Nephron progenitor cell (in vitro differentiated cells): ENCODE results near the gene HOXA1.
A peak's percentile ranks its signal among the peaks of the same experiment; 100 is the strongest.

Experiments used
- DNase-seq: peaks from one replicate; pipeline ENCODE4 v3.0.0; 2021
- H3K27ac Mint-ChIP-seq: 2 replicates; pipeline ENCODE4 v1.8.0; 2021; ENCODE audit warnings: mild to moderate bottlenecking, moderate library complexity, mixed read lengths
- H3K27me3 Mint-ChIP-seq: 2 replicates; pipeline ENCODE4 v1.8.0; 2021; ENCODE audit warnings: mild to moderate bottlenecking, low read depth, mixed read lengths; ENCODE audit not compliant: poor library complexity
- H3K36me3 Mint-ChIP-seq: 2 replicates; pipeline ENCODE4 v1.8.0; 2021; ENCODE audit warnings: low read depth, mixed read lengths
- H3K4me1 Mint-ChIP-seq: 2 replicates; pipeline ENCODE4 v1.8.0; 2021; ENCODE audit warnings: mixed read lengths
- H3K4me3 Mint-ChIP-seq: 2 replicates; pipeline ENCODE4 v1.8.0; 2021; ENCODE audit warnings: mild to moderate bottlenecking, moderate library complexity, mixed read lengths
- H3K9me3 Mint-ChIP-seq: 2 replicates; pipeline ENCODE4 v1.8.0; 2021; ENCODE audit warnings: mild to moderate bottlenecking, moderate library complexity, mixed read lengths
- TF ChIP-seq, protein P1 (sequence below): fragments of 200-600 bp; sonication (generic); IDR thresholded peaks from 2 replicates; pipeline ENCODE4 v1.5.0; 2021; ENCODE audit warnings: antibody characterized with exemption

HOXA1 gene

DNA sequence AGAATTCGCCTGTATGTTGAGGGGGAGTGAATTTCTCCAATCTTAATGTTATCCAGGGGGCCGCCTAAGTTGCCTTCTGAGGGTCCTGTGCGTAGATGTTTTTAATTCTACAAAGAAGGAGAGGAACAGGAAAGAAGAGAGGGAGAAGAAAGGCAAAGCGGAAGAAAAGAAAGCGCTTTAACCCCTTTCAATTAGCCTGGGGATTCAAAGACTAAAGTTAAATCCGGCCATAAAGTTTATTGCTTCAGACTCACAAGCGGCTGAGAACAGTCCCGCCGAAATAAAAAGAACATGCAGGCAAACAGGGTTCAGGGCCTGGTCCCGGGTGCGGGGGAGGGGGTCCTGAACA is 43.2 kb upstream of the HOXA1 start:
- Mint-ChIP-seq H3K9me3 (no peaks in the 10 kb centered on the region), H3K36me3 (peaks cover 76% of the 10 kb centered on the region), H3K4me3 (peak overlapping the region; percentile 97), H3K27ac (peak overlapping the region; percentile 76), H3K27me3 (peaks cover 13% of the 10 kb centered on the region), H3K4me1 (peaks cover 71% of the 10 kb centered on the region)
- DNase-seq = no peak
- TF ChIP-seq, protein P1, sequence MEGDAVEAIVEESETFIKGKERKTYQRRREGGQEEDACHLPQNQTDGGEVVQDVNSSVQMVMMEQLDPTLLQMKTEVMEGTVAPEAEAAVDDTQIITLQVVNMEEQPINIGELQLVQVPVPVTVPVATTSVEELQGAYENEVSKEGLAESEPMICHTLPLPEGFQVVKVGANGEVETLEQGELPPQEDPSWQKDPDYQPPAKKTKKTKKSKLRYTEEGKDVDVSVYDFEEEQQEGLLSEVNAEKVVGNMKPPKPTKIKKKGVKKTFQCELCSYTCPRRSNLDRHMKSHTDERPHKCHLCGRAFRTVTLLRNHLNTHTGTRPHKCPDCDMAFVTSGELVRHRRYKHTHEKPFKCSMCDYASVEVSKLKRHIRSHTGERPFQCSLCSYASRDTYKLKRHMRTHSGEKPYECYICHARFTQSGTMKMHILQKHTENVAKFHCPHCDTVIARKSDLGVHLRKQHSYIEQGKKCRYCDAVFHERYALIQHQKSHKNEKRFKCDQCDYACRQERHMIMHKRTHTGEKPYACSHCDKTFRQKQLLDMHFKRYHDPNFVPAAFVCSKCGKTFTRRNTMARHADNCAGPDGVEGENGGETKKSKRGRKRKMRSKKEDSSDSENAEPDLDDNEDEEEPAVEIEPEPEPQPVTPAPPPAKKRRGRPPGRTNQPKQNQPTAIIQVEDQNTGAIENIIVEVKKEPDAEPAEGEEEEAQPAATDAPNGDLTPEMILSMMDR = no peak

DNA sequence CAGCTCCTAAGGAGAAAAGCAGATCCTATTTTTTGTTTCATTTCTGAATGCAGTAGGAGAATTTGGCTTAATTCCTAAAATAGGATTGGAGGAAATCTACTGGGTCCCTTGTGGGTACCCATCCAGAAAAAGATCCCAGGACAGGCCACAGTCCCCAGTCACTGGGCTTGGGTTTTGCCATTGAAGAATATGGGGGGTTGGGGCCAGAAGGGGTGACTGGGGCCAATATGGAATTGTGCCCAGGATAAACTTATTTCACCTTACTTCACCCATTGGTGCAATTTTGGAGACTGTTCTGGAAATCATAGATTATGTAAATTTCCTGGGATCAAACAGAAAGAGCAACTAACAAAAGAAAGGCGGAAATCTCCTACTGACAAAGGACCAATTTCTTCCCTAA is 42.7 kb upstream of the HOXA1 start:
- H3K27me3 Mint-ChIP-seq = peaks cover 11% of the 10 kb centered on the region
- peaks cover 74% of the 10 kb centered on the region for H3K4me1 Mint-ChIP-seq
- peak overlapping the region; percentile 76 for H3K27ac Mint-ChIP-seq
- no peak for DNase-seq
- TF ChIP-seq, protein P1 = no peak
- H3K9me3 Mint-ChIP-seq = no peaks in the 10 kb centered on the region
- peak overlapping the region; percentile 97 for H3K4me3 Mint-ChIP-seq
- H3K36me3 Mint-ChIP-seq = peaks cover 74% of the 10 kb centered on the region

DNA sequence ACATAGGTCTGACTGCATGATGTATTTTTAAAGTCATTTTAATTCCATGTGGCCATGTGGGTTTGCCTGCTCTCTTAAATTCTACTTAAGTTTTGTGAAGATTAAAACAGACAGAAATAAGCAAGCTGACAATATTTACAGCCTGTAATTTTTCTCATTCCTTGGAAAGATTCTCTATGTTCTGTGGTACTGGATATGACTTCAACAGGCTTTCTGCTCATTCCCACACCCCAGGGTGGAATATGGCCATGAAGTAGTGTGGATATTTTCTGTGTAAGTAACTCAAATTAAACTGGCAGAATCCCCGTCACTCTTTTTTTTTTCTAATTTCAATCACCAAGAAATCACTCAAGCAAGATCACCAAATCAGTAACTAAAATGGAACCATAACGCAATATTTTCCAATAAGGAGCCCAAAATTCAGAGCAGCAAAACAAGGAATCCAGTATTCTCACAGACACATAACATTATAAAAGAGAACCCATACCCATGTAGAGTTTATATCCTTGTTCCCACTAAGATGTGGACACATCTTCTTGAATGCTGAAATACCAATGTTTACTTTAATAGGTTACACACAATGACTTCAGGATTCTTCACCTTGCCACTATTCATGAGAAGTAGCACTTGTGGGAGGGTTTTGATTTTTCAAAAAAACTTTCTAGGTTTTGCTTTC is 42.0 kb upstream of the HOXA1 start:
- peaks cover 80% of the 10 kb centered on the region for H3K4me1 Mint-ChIP-seq
- peaks cover 10% of the 10 kb centered on the region for H3K27me3 Mint-ChIP-seq
- peaks cover 68% of the 10 kb centered on the region for H3K36me3 Mint-ChIP-seq
- H3K27ac Mint-ChIP-seq = peak overlapping the region; percentile 76
- TF ChIP-seq, protein P1 = no peak
- no peaks in the 10 kb centered on the region for H3K9me3 Mint-ChIP-seq
- DNase-seq = no peak
- H3K4me3 Mint-ChIP-seq = peak overlapping the region; percentile 97

DNA sequence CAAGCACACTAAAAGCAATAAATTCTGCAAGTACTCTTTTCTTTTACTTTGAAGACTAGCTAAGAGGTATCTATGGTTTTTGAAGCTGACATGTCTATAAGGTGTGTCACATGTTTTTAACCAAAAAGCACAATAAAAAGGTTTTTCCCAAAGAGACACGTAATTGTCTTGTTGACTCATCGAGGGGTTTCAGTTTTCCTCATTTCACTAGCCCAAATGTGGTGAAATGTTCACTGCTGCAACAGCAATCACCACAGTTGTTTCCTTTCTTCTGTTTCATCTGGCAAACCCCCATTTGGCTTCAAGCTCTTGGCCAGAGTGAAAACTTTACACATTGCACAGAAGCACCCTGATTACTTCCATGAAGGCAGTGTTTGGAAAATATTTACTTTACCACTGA is 38.6 kb upstream of the HOXA1 start:
- Mint-ChIP-seq H3K36me3 (peaks cover 37% of the 10 kb centered on the region), H3K27ac (peak overlapping the region; percentile 97), H3K27me3 (peaks cover 4% of the 10 kb centered on the region), H3K9me3 (no peaks in the 10 kb centered on the region), H3K4me3 (peak overlapping the region; percentile 97), H3K4me1 (peaks cover 83% of the 10 kb centered on the region)
- TF ChIP-seq, protein P1 = no peak
- DNase-seq = no peak

DNA sequence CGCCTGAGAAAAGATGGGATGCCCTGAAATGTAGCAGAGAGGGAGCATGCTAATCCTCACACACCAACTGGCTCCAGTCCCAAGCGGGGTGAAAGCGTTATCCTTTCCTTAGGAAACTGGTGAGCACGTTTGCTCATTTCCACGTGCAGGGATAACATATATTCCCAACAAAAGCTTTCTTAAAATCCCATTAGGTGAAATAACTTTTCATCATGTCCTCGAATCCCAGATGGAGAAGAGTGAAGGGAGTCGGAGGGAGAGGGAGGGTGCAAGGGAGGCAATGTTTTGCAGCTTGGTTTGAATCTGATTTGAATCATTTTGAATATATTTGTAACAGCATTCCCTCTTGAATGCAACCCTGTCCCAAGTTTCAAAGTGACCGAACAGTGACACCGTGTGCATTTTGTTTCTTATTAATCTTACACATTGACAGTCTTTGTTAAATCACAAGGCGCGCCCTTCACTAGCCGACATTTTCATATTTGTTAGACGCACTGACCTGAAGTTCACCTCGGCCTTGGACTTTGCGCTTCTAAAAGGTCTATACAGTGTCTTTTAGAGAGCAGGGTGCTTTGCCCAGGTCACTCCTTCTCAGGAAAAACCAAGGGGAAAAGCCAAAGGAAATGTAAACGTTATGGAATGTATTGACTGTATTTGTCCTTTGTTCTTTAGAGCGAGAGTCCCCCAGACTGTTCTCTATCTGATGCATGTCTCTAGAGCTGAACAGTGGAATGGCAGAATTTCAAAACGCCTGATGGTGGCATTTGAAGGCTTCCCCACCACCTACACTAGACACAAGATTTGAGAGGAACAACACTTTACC is 37.8 kb upstream of the HOXA1 start:
- peak overlapping the region; percentile 97 for H3K4me3 Mint-ChIP-seq
- H3K4me1 Mint-ChIP-seq = peaks cover 86% of the 10 kb centered on the region
- H3K27me3 Mint-ChIP-seq = no peaks in the 10 kb centered on the region
- H3K36me3 Mint-ChIP-seq = peaks cover 39% of the 10 kb centered on the region
- TF ChIP-seq, protein P1 = no peak
- H3K9me3 Mint-ChIP-seq = no peaks in the 10 kb centered on the region
- no peak for DNase-seq
- peak overlapping the region; percentile 97 for H3K27ac Mint-ChIP-seq
